ENCODE results near the gene DSCAML1. TPM values are rescaled to one million over a fixed set of nuclear protein-coding genes. Genes with fewer than 3 reads are reported as not detected.

The DSCAML1 gene
- total RNA-seq, 6 donors from 2014 or later = 0.30 to 3.1 (median 1.3) TPM

DNA sequence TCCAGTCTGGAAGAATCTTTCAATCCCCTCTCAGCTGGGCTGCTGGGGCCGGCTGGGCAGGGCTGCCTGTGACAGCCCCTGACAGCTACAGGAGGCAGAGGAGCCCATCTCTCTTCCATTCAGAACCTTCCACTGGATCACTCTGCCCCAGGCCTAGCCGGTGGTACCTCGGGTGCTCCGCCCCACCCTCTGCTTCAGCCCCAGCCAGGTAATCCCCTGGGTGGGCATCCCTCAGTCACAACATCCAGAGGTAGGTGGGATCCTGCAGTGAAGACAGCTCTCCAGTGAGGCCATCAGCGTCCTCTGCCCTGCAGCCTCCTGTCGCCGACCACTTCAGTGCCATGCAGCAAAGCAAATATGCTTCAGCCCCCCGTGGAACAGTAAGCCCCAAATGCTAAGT is 223.7 kb downstream of the DSCAML1 start:
- ATAC-seq (ENCODE audit: low FRiP score in 2 of 2) (no peak), DNase-seq (peak in 1 of 2 donors; percentile 43)
- Histone ChIP-seq H3K27me3 (no peaks in the 10 kb centered on the region), H3K4me1 (peaks cover 0 to 5% (median 0%) of the 10 kb centered on the region in 4 donors), H3K36me3 (no peaks in the 10 kb centered on the region), H3K9me3 (no peaks in the 10 kb centered on the region), H3K27ac (no peak overlapping the region), H3K4me3 (no peak overlapping the region)
- TF ChIP-seq, protein P1, sequence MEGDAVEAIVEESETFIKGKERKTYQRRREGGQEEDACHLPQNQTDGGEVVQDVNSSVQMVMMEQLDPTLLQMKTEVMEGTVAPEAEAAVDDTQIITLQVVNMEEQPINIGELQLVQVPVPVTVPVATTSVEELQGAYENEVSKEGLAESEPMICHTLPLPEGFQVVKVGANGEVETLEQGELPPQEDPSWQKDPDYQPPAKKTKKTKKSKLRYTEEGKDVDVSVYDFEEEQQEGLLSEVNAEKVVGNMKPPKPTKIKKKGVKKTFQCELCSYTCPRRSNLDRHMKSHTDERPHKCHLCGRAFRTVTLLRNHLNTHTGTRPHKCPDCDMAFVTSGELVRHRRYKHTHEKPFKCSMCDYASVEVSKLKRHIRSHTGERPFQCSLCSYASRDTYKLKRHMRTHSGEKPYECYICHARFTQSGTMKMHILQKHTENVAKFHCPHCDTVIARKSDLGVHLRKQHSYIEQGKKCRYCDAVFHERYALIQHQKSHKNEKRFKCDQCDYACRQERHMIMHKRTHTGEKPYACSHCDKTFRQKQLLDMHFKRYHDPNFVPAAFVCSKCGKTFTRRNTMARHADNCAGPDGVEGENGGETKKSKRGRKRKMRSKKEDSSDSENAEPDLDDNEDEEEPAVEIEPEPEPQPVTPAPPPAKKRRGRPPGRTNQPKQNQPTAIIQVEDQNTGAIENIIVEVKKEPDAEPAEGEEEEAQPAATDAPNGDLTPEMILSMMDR (IDR thresholded peaks at IDR 0.05) = no peak
- no peak for TF ChIP-seq EP300 (IDR thresholded peaks at IDR 0.05)
- no peak for TF ChIP-seq POLR2A (IDR thresholded peaks at IDR 0.05)
- no peak for TF ChIP-seq POLR2AphosphoS5 (IDR thresholded peaks at IDR 0.05)
- 92 to 93% methylated on average over 5 to 8 of the region's 8 CpGs for WGBS, 2 donors

DNA sequence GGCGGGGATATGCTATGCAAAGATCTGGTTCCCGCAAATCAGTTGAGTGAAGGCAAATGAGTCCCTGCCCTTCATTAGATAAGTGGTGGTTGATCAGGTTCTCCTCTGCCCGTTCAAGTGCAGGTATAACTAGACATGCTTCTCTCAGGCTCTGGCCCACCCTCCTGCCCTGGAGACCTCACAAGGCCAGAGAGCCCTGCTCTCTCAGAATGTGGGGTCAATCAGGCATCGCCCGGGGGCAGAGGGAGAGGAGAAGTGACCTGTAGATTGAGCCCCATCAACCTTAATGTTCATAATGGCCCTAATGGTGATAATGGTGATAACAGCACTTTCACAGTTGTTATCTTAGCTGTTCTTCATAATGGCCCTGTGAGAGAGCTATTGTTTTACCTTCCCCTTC is 224.3 kb downstream of the DSCAML1 start:
- WGBS, 2 donors = 85 to 87% methylated on average over 3 to 5 of the region's 5 CpGs
- Histone ChIP-seq H3K27me3 (no peaks in the 10 kb centered on the region), H3K27ac (no peak overlapping the region), H3K4me3 (no peak overlapping the region), H3K4me1 (peaks cover 0 to 5% (median 0%) of the 10 kb centered on the region in 4 donors), H3K36me3 (no peaks in the 10 kb centered on the region), H3K9me3 (no peaks in the 10 kb centered on the region)
- ATAC-seq (ENCODE audit: low FRiP score in 2 of 2) (no peak), DNase-seq (no peak)
- no peak for TF ChIP-seq POLR2A (IDR thresholded peaks at IDR 0.05)
- TF ChIP-seq, protein P1 (IDR thresholded peaks at IDR 0.05) = no peak
- no peak for TF ChIP-seq POLR2AphosphoS5 (IDR thresholded peaks at IDR 0.05)
- TF ChIP-seq EP300 (IDR thresholded peaks at IDR 0.05) = no peak

DNA sequence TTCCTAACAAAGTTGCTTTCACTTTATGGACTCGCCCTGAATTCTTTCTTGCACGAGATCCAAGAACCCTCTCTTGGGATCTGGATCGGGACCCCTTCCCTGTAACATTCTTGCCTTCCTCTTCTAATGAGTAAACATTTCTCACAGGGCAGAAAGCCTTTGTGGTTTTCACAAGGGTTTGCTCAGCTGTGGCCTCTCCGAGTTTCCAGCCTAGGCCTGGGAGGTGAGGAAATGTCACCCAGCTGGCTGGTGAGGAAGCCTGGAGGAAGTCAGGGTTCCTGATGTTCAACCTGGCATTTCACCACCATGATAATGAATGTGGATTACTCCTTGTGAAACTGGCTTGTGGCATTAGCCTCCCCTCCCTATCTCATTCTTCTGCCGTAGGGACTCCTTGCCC is 224.9 kb downstream of the DSCAML1 start:
- peak in 1 of 2 donors; percentile 32 for DNase-seq
- no peaks in the 10 kb centered on the region for H3K36me3 ChIP-seq
- H3K4me3 ChIP-seq = no peak overlapping the region
- peak in 1 of 2 donors; percentile 51 for ATAC-seq (ENCODE audit: low FRiP score in 2 of 2)
- peaks cover 0 to 5% (median 0%) of the 10 kb centered on the region in 4 donors for H3K4me1 ChIP-seq
- no peaks in the 10 kb centered on the region for H3K9me3 ChIP-seq
- H3K27me3 ChIP-seq = no peaks in the 10 kb centered on the region
- no peak overlapping the region for H3K27ac ChIP-seq
- no peak for TF ChIP-seq POLR2A (IDR thresholded peaks at IDR 0.05)
- no peak for TF ChIP-seq POLR2AphosphoS5 (IDR thresholded peaks at IDR 0.05)
- TF ChIP-seq EP300 (IDR thresholded peaks at IDR 0.05) = no peak
- WGBS, 2 donors = 32 to 42% methylated on average over 5 of the region's 5 CpGs

DNA sequence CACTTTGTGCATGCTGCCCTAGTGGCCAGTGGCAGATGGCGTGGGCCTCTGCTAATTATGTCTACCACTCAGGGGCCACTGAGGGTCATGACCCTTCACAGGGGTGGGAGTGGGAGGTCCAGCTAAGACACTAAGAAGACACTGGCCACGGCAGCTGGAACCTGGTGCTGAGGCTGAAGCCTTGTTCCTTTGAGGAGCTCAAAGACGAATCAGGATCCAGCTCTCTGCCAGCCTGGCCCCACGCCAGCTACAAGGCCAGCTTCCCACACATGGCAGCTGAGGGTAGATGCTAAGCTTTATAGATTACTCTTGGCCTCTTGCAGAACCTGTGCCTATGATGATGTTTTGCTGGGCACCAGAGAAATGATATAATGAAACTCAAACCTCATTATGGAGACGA is 226.3 kb downstream of the DSCAML1 start:
- 70 to 93% methylated on average over 3 to 5 of the region's 5 CpGs for WGBS, 2 donors

DNA sequence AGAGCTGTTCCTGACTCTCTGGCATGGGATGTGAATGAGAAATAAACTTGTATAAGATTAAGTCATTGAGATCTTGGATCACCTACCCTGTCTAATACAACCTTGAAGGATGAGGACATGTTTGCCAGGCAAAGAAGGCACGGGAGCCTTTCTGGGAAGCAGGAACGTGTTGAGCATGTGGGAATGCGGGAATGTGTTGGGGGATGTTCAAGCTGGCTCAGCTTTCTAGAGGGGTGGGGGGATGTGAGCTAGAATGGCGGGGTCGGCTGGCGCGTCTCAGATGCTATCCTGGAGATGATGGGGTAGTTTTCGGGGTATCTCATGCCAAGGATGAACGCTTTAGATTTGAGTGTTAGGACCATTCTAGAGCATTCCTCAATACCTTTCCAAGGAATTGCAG is 227.1 kb downstream of the DSCAML1 start:
- 93 to 94% methylated on average over 9 of the region's 9 CpGs for WGBS, 2 donors

More for the DNA sequence above, 226.3 kb downstream of the DSCAML1 start:
- DNase-seq (no peak), ATAC-seq (ENCODE audit: low FRiP score in 2 of 2) (no peak)
- H3K36me3 ChIP-seq = no peaks in the 10 kb centered on the region
- TF ChIP-seq POLR2AphosphoS5 (IDR thresholded peaks at IDR 0.05) (no peak), EP300 (IDR thresholded peaks at IDR 0.05) (no peak), POLR2A (IDR thresholded peaks at IDR 0.05) (no peak)
- TF ChIP-seq, protein P1 (IDR thresholded peaks at IDR 0.05) = no peak
- peaks cover 0 to 5% (median 0%) of the 10 kb centered on the region in 4 donors for H3K4me1 ChIP-seq
- H3K9me3 ChIP-seq = no peaks in the 10 kb centered on the region
- no peak overlapping the region for H3K27ac ChIP-seq
- H3K4me3 ChIP-seq = no peak overlapping the region
- no peaks in the 10 kb centered on the region for H3K27me3 ChIP-seq

More for the DNA sequence above, 227.1 kb downstream of the DSCAML1 start:
- no peaks in the 10 kb centered on the region for H3K36me3 ChIP-seq
- no peak overlapping the region for H3K27ac ChIP-seq
- no peaks in the 10 kb centered on the region for H3K27me3 ChIP-seq
- no peaks in the 10 kb centered on the region for H3K9me3 ChIP-seq
- TF ChIP-seq POLR2A (IDR thresholded peaks at IDR 0.05) (no peak), POLR2AphosphoS5 (IDR thresholded peaks at IDR 0.05) (no peak), EP300 (IDR thresholded peaks at IDR 0.05) (no peak)
- TF ChIP-seq, protein P1 (IDR thresholded peaks at IDR 0.05) = no peak
- H3K4me1 ChIP-seq = peaks cover 0 to 5% (median 0%) of the 10 kb centered on the region in 4 donors
- DNase-seq (no peak), ATAC-seq (ENCODE audit: low FRiP score in 2 of 2) (no peak)
- no peak overlapping the region for H3K4me3 ChIP-seq

All from upper lobe of left lung (tissue), 6 donors.